Measurements from ENCODE around the gene KAZN. TPM values are rescaled to one million over a fixed set of nuclear protein-coding genes. Genes with fewer than 3 reads are reported as not detected.

KAZN gene
- total RNA-seq, 1 donor from 2014 or later = 5.7 TPM

DNA sequence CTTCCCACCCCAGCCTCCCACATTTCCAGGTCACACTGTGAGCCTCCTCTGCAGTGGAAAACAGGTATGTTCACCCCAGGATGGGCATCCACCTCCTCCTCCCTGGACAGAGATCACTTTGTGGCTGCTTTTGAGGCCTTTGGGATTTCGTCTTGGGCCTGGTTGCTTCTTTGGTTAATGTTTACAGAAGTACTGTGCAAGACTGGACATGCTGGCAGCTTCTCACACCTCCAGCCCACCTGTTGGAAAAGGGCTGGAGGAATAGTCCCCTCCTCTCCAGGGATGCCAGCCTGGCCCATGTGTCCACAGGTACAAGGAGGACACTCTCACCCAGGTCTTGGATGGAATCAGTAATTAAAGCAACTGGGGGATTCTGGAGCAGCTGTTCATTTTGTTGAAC lies 56.1 kb downstream of the KAZN start:
- DNase-seq (ENCODE audit: low read depth) = no peak
- TF ChIP-seq, protein P1, sequence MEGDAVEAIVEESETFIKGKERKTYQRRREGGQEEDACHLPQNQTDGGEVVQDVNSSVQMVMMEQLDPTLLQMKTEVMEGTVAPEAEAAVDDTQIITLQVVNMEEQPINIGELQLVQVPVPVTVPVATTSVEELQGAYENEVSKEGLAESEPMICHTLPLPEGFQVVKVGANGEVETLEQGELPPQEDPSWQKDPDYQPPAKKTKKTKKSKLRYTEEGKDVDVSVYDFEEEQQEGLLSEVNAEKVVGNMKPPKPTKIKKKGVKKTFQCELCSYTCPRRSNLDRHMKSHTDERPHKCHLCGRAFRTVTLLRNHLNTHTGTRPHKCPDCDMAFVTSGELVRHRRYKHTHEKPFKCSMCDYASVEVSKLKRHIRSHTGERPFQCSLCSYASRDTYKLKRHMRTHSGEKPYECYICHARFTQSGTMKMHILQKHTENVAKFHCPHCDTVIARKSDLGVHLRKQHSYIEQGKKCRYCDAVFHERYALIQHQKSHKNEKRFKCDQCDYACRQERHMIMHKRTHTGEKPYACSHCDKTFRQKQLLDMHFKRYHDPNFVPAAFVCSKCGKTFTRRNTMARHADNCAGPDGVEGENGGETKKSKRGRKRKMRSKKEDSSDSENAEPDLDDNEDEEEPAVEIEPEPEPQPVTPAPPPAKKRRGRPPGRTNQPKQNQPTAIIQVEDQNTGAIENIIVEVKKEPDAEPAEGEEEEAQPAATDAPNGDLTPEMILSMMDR (conservative IDR thresholded peaks at IDR 0.05; ENCODE audit: low read depth, low read length) = no peak
- H3K4me3 ChIP-seq (ENCODE audit: low read depth, low read length) = no peak overlapping the region

- DNase-seq (ENCODE audit: low read depth) = no peak
- H3K4me3 ChIP-seq (ENCODE audit: low read depth, low read length) = no peak overlapping the region
- TF ChIP-seq, protein P1 (conservative IDR thresholded peaks at IDR 0.05; ENCODE audit: low read depth, low read length) = no peak
Measured at GRCh38 chr1:14655385-14655784, 56.9 kb downstream of the KAZN start.

GRCh38 chr1:14656384-14656937 lies 58.0 kb downstream of the KAZN start:
- DNase-seq (ENCODE audit: low read depth) = no peak
- H3K4me3 ChIP-seq (ENCODE audit: low read depth, low read length) = no peak overlapping the region
- TF ChIP-seq, protein P1 (conservative IDR thresholded peaks at IDR 0.05; ENCODE audit: low read depth, low read length) = no peak

GRCh38 chr1:14658642-14659041 lies 60.2 kb downstream of the KAZN start:
- DNase-seq (ENCODE audit: low read depth) = no peak
- no peak overlapping the region for H3K4me3 ChIP-seq (ENCODE audit: low read depth, low read length)
- TF ChIP-seq, protein P1 (conservative IDR thresholded peaks at IDR 0.05; ENCODE audit: low read depth, low read length) = no peak

GRCh38 chr1:14659913-14660312 lies 61.4 kb downstream of the KAZN start:
- TF ChIP-seq, protein P1 (conservative IDR thresholded peaks at IDR 0.05; ENCODE audit: low read depth, low read length) = no peak
- no peak for DNase-seq (ENCODE audit: low read depth)
- no peak overlapping the region for H3K4me3 ChIP-seq (ENCODE audit: low read depth, low read length)

GRCh38 chr1:14660801-14661200 lies 62.3 kb downstream of the KAZN start:
- TF ChIP-seq, protein P1 (conservative IDR thresholded peaks at IDR 0.05; ENCODE audit: low read depth, low read length) = no peak
- no peak for DNase-seq (ENCODE audit: low read depth)
- H3K4me3 ChIP-seq (ENCODE audit: low read depth, low read length) = no peak overlapping the region

DNA sequence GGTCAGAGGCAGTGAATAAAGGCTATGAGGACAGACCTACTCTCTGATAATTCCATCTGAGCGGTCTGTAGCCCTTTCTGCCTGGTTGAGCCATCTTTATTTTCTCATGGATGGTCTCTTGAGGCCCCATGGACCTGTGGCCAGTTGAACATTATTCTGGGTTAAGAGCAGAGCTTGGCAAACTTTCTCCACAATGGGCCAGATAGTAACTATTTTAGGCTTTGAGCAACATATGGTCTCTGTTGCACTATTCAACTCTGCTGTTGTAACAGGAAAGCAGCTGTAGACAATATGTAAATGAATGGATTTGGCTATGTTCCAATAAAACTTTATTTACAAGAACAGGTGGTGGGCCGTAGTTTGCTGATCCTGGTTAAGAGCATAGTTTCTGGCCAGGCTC lies 62.7 kb downstream of the KAZN start:
- DNase-seq (ENCODE audit: low read depth) = no peak
- H3K4me3 ChIP-seq (ENCODE audit: low read depth, low read length) = no peak overlapping the region
- TF ChIP-seq, protein P1 (conservative IDR thresholded peaks at IDR 0.05; ENCODE audit: low read depth, low read length) = no peak

All from epithelial cell of proximal tubule (primary cell).